Right atrium auricular region (tissue), 2 donors: ENCODE data around the gene RAD54L2. TPM values are rescaled to one million over a fixed set of nuclear protein-coding genes. Genes with fewer than 3 reads are reported as not detected.

ENCODE experiments used
- DNase-seq: peaks from one replicate; pipeline ENCODE4 v3.0.0-alpha.2; 2019; ENCODE audit warnings: low spot score
- H3K27ac ChIP-seq, 2 donors: fragments of 200-600 bp; sonication (generic); 1 replicate in 1 of 2; 2 replicates in 1 of 2; pipeline ENCODE4 v1.5.1; 2016 to 2019
- H3K27me3 ChIP-seq, 2 donors: fragments of 200-600 bp; sonication (generic); one replicate each; pipeline versions ENCODE4 v1.5.1 to v1.6.0; 2017 to 2019
- H3K36me3 ChIP-seq: fragments of 200-600 bp; sonication (generic); one replicate; pipeline ENCODE4 v1.5.1; 2016
- H3K4me1 ChIP-seq, 2 donors: fragments of 200-600 bp; sonication (generic); one replicate each; pipeline versions ENCODE4 v1.5.1 to v1.6.0; 2017 to 2019
- H3K4me3 ChIP-seq, 2 donors: fragments of 200-600 bp; sonication (generic); 1 replicate in 1 of 2; 2 replicates in 1 of 2; pipeline ENCODE4 v1.5.1; 2017 to 2019; ENCODE audit warnings: mild to moderate bottlenecking in 1 of 2, moderate library complexity in 1 of 2
- H3K9me3 ChIP-seq, 2 donors: fragments of 200-600 bp; sonication (generic); one replicate each; pipeline ENCODE4 v1.5.1; 2019
- total RNA-seq, 2 donors: library from RNA; depleted of rRNA; stranded (reverse); fragments of >200 nt; gene quantifications; one replicate each; pipeline ENCODE4 v1.1.0, GENCODE V29; 2016
- TF ChIP-seq, protein P1 (sequence below), 2 donors: fragments of 200-600 bp; sonication (generic); IDR thresholded peaks; one replicate each; pipeline ENCODE4 v1.5.1; 2019; ENCODE audit warnings: antibody characterized with exemption in 2 of 2

Gene RAD54L2
- total RNA-seq, 2 donors from 2014 or later = 7.8 to 10.8 TPM

DNA sequence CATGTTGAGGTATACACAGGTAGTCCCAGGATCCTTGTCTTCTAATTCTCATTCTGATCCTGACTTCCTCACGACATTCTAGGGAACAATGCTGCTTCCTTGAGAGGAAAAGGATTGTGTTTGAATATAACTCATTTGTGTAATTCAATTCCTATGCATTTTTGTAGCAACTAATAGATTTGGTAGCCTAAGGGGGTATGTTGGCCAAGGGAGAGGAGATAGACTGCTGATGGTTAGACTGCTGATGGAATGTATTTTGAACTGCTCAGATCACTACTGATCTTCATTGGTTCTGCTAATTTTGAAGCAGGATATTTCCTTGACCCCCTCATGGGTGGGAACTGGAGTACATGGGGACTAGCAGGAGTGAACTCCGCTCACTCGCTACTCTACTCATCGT is 39.7 kb downstream of the RAD54L2 start:
- Histone ChIP-seq H3K4me1 (no peaks in the 10 kb centered on the region), H3K36me3 (no peaks in the 10 kb centered on the region), H3K4me3 (no peak overlapping the region), H3K27me3 (no peaks in the 10 kb centered on the region), H3K27ac (no peak overlapping the region), H3K9me3 (no peaks in the 10 kb centered on the region)
- TF ChIP-seq, protein P1, sequence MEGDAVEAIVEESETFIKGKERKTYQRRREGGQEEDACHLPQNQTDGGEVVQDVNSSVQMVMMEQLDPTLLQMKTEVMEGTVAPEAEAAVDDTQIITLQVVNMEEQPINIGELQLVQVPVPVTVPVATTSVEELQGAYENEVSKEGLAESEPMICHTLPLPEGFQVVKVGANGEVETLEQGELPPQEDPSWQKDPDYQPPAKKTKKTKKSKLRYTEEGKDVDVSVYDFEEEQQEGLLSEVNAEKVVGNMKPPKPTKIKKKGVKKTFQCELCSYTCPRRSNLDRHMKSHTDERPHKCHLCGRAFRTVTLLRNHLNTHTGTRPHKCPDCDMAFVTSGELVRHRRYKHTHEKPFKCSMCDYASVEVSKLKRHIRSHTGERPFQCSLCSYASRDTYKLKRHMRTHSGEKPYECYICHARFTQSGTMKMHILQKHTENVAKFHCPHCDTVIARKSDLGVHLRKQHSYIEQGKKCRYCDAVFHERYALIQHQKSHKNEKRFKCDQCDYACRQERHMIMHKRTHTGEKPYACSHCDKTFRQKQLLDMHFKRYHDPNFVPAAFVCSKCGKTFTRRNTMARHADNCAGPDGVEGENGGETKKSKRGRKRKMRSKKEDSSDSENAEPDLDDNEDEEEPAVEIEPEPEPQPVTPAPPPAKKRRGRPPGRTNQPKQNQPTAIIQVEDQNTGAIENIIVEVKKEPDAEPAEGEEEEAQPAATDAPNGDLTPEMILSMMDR (IDR thresholded peaks at IDR 0.05) = no peak
- no peak for DNase-seq

DNA sequence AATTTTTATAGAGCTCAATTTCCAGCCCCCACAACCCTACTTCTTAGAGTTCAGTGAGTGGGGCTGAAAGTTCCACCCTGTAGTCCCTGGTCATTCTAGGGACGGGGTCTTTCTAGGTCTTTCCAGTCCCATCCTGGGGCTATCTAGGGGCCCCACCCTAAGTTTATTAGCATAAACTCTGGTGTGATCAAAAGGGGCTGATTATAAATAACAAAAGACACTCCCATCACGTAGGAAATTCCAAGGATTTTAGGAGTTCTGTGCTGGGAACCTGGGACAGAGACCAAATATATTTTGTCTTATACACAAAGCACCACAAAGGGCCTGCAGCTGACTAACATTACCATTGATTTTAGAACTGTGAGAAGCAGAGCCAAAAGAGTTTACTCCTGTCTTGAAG is 41.9 kb downstream of the RAD54L2 start:
- Histone ChIP-seq H3K4me1 (no peaks in the 10 kb centered on the region), H3K27ac (no peak overlapping the region), H3K4me3 (no peak overlapping the region), H3K9me3 (no peaks in the 10 kb centered on the region), H3K36me3 (no peaks in the 10 kb centered on the region), H3K27me3 (no peaks in the 10 kb centered on the region)
- TF ChIP-seq, protein P1 (IDR thresholded peaks at IDR 0.05) = no peak
- DNase-seq = no peak

DNA sequence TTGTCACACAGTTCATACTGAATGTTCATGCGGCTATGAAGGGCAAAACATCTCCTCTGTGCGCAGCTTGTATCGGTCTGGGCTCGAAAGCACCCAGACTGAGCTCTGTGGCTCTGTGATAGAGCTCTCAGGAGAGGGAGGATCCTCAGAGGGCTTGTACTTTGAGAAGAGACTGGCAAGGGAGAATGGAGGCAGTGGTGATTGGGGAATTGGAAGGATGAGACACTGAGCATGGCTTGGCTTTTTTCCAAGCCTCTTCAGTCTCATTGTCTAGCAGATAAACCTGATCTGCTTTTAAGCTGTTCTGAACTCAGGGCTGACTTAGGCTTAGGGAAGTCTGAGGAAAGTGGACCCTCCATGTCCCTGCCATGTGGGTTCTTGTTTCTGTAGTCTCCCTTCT is 43.0 kb downstream of the RAD54L2 start:
- Histone ChIP-seq H3K4me1 (no peaks in the 10 kb centered on the region), H3K4me3 (no peak overlapping the region), H3K27ac (no peak overlapping the region), H3K36me3 (no peaks in the 10 kb centered on the region), H3K9me3 (no peaks in the 10 kb centered on the region), H3K27me3 (no peaks in the 10 kb centered on the region)
- TF ChIP-seq, protein P1 (IDR thresholded peaks at IDR 0.05) = no peak
- DNase-seq = no peak

DNA sequence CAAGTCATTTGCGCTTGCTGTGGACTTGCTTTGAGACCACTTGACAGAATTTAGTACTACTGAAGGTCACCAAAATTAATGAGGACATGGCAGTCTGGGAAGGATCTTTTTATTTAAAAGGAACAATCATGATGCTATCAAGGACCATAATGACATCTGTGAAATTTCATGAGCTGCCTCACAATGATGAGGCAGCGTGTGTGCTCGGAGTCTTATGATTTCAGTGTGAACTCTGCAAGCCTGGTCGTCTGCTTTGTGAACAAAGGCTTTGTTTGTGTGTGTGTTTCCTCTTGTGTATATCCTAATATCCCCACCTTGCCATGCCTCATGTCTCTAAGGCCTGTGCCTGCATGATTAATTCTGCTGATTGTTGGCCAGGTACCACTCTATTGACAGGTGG is 46.7 kb downstream of the RAD54L2 start:
- H3K27me3 ChIP-seq = no peaks in the 10 kb centered on the region
- H3K4me3 ChIP-seq = no peak overlapping the region
- no peak overlapping the region for H3K27ac ChIP-seq
- TF ChIP-seq, protein P1 (IDR thresholded peaks at IDR 0.05) = no peak
- H3K36me3 ChIP-seq = peaks cover 1% of the 10 kb centered on the region
- no peak for DNase-seq
- H3K4me1 ChIP-seq = no peaks in the 10 kb centered on the region
- H3K9me3 ChIP-seq = no peaks in the 10 kb centered on the region

DNA sequence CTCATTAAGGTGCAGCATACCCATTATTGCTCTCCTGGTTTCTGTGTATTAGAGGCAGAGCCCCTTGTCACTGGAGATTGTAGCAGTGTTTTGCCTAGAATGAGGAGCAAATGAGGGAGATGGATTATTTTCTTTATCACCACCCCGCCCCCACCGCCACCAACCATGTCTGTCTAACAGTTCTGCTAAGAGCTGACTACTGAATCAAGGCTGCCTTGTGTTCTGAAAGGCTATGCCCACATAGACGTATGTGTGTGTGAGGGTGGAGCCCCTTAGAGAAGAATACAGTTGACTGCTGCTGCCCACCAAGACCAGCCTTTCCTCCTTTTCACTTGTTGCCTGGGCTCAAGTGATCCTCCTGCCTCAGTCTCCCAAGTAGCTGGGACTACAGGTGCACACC is 47.4 kb downstream of the RAD54L2 start:
- no peak overlapping the region for H3K27ac ChIP-seq
- H3K4me1 ChIP-seq = no peaks in the 10 kb centered on the region
- TF ChIP-seq, protein P1 (IDR thresholded peaks at IDR 0.05) = no peak
- no peaks in the 10 kb centered on the region for H3K9me3 ChIP-seq
- H3K27me3 ChIP-seq = no peaks in the 10 kb centered on the region
- peaks cover 8% of the 10 kb centered on the region for H3K36me3 ChIP-seq
- DNase-seq = no peak
- H3K4me3 ChIP-seq = no peak overlapping the region

Other genes with a start within 250 kb of the RAD54L2 start
- gene MANF, start 153.4 kb upstream of the RAD54L2 start, total RNA-seq = 10 to 100 TPM; 41.7 to 46.9 TPM
- 10 to 100 TPM; 12.9 to 21.4 TPM for gene RBM15B, start 147.4 kb upstream of the RAD54L2 start, total RNA-seq
- gene DCAF1, start 38.7 kb upstream of the RAD54L2 start, total RNA-seq = 10 to 100 TPM; 10.8 to 15.6 TPM
- 10 to 100 TPM; 55.9 to 62.3 TPM for gene TEX264, start 132.5 kb downstream of the RAD54L2 start, total RNA-seq
- under 1 TPM; 0.16 to 0.19 TPM for gene GRM2, start 168.3 kb downstream of the RAD54L2 start, total RNA-seq
- gene IQCF6, start 240.5 kb downstream of the RAD54L2 start, total RNA-seq = not detected